Measurements from ENCODE around the gene ZNF709. TPM values are rescaled to one million over a fixed set of nuclear protein-coding genes. Genes with fewer than 3 reads are reported as not detected.
"Not testable (repeated sequence)": the region's sequence is repeated elsewhere in the genome, so short reads cannot be mapped to it uniquely, and the experiment has no call there.

The ZNF709 gene
- total RNA-seq, 1 experiment from 2014 or later: 0.77 TPM

GRCh38 chr19:12494260-12494860, 9.7 kb upstream of the ZNF709 start:
- no peaks in the 10 kb centered on the region for H3K27me3 ChIP-seq (ENCODE audit: low read length)
- POLR2A ChIA-PET (ENCODE audit: unreplicated experiment): no interaction called here
- no peaks in the 10 kb centered on the region for H4K20me1 ChIP-seq (ENCODE audit: low read length)
- CTCF ChIA-PET: no interaction called here
- BruUV-seq (replicated peaks): no TSS peak
- H3K27ac ChIP-seq (ENCODE audit: low read length): no peak overlapping the region
- H3F3A ChIP-seq (ENCODE audit: low read length, unreplicated experiment): no peaks in the 10 kb centered on the region
- no peaks in the 10 kb centered on the region for H3K4me1 ChIP-seq (ENCODE audit: insufficient read depth, low read length)
- no peak for TF ChIP-seq CTCF (conservative IDR thresholded peaks at IDR 0.05; ENCODE audit: low read depth, low read length)
- H3K9me3 ChIP-seq (ENCODE audit: low read length): peaks cover 8% of the 10 kb centered on the region; the same call in 1 of the 2 replicates
- no peaks in the 10 kb centered on the region for H3K79me2 ChIP-seq (ENCODE audit: low read length)
- peak overlapping the region; percentile 85; the same call in 1 of the 2 replicates for H2AFZ ChIP-seq (ENCODE audit: low read length)
- H3K36me3 ChIP-seq (ENCODE audit: low read depth, low read length): no peaks in the 10 kb centered on the region
- H3K9ac ChIP-seq (ENCODE audit: low read length): no peak overlapping the region
- no peak for DNase-seq
- intact Hi-C loops (cut with micrococcal nuclease): loop anchor here (2.0 kb wide), 1 partner anchor 56 kb away; the partner anchor contains the start of gene ZNF564
- H3K9me2 ChIP-seq (replicated peaks; ENCODE audit: low read length): no peaks in the 10 kb centered on the region
- no peak for ATAC-seq
- H3K4me3 ChIP-seq (ENCODE audit: low read length): no peak overlapping the region
- H3K4me2 ChIP-seq (ENCODE audit: low read length): no peak overlapping the region

GRCh38 chr19:12486265-12486783, 1.7 kb upstream of the ZNF709 start:
- ATAC-seq; H3K27me3 ChIP-seq (ENCODE audit: low read length); H3K27ac ChIP-seq (ENCODE audit: low read length); BruUV-seq (replicated peaks); CTCF ChIA-PET; DNase-seq; H3K4me1 ChIP-seq (ENCODE audit: insufficient read depth, low read length); H3F3A ChIP-seq (ENCODE audit: low read length, unreplicated experiment); H3K36me3 ChIP-seq (ENCODE audit: low read depth, low read length); intact Hi-C loops (cut with micrococcal nuclease); H3K9me2 ChIP-seq (replicated peaks; ENCODE audit: low read length); H3K4me2 ChIP-seq (ENCODE audit: low read length); H3K79me2 ChIP-seq (ENCODE audit: low read length); H4K20me1 ChIP-seq (ENCODE audit: low read length); H3K9me3 ChIP-seq (ENCODE audit: low read length); H3K9ac ChIP-seq (ENCODE audit: low read length); H3K4me3 ChIP-seq (ENCODE audit: low read length); H2AFZ ChIP-seq (ENCODE audit: low read length): not testable (repeated sequence)
- POLR2A ChIA-PET (ENCODE audit: unreplicated experiment): interaction anchor here (0.6 kb wide), 1 partner anchor 1397 kb away, joined by 12 read pairs; no protein-coding TSS in a partner anchor

- no peaks in the 10 kb centered on the region for H4K20me1 ChIP-seq (ENCODE audit: low read length)
- H3K79me2 ChIP-seq (ENCODE audit: low read length): no peaks in the 10 kb centered on the region
- DNase-seq (no peak), ATAC-seq (no peak)
- no peaks in the 10 kb centered on the region for H3K27me3 ChIP-seq (ENCODE audit: low read length)
- no peak overlapping the region for H3K9ac ChIP-seq (ENCODE audit: low read length)
- H3K4me3 ChIP-seq (ENCODE audit: low read length): peak overlapping the region; percentile 93; the same call in 1 of the 2 replicates
- POLR2A ChIA-PET (ENCODE audit: unreplicated experiment): no interaction called here
- CTCF ChIA-PET: no interaction called here
- H3K9me2 ChIP-seq (replicated peaks; ENCODE audit: low read length): no peaks in the 10 kb centered on the region
- 0 out of 2 replicates have a peak, but pooled peaks cover 6% of the 10 kb centered on the region for H3K4me1 ChIP-seq (ENCODE audit: insufficient read depth, low read length)
- H2AFZ ChIP-seq (ENCODE audit: low read length): peak overlapping the region; percentile 99
- TF ChIP-seq EZH2 (IDR thresholded peaks at IDR 0.05; ENCODE audit: low read length, unreplicated experiment): no peak
- H3F3A ChIP-seq (ENCODE audit: low read length, unreplicated experiment): no peaks in the 10 kb centered on the region
- no peaks in the 10 kb centered on the region for H3K36me3 ChIP-seq (ENCODE audit: low read depth, low read length)
- peak overlapping the region; percentile 78 for H3K4me2 ChIP-seq (ENCODE audit: low read length)
- intact Hi-C loops (cut with micrococcal nuclease): loop anchor here (2.0 kb wide), 1 partner anchor 45 kb away; the partner anchor contains the start of gene ZNF443
- H3K27ac ChIP-seq (ENCODE audit: low read length): no peak overlapping the region
- BruUV-seq (replicated peaks): no TSS peak
- no peaks in the 10 kb centered on the region for H3K9me3 ChIP-seq (ENCODE audit: low read length)
These were observed 955 bp upstream of the ZNF709 start for GRCh38 chr19:12485571-12485970.

Measured in PC-3 (cell line).